ENCODE data around the gene PPP1R8.

The PPP1R8 gene

DNA sequence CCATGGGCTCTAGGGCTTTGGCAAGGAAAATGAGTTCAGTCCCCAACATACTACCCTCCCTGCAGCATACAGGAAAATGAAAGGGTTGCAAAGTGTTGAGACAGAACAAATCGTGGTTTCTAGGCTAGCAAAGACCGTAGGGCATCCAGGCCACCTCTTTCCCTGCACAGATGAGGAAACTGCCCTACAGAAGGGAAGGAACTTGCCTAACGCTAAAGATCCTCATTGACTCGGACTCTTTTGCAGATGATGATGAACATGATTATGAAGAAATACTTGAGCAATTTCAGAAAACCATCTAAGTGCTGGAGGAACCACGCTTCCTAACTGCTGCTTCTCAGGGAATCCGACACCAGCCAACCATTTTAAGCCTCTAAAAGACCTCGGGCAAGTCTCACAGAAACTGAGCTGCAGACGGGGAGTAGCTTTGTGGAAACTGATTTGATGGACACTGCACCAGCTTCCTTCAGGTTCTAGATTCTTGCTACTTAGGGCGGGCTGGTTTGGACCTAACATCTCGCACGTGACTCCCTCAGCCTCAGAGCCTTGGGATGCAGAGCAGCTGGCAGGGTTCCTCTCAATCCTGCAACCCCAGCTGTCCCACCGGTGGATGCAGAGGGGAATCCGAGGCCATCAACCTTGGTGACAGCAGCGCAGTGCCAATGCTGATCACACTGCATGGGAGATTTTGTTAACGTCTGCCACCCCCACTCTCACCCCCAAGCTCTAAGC, 55.2 kb downstream of the PPP1R8 start:
- no peaks in the 10 kb centered on the region for H3K4me1 ChIP-seq (ENCODE audit: insufficient read depth, low read length)

GRCh38 chr1:27886353-27886679, 55.7 kb downstream of the PPP1R8 start:
- Histone ChIP-seq H3K36me3 (ENCODE audit: insufficient read depth, low read length) (peaks cover 8% of the 10 kb centered on the region), H3K9me3 (ENCODE audit: control insufficient read depth, insufficient read depth, low read length) (no peaks in the 10 kb centered on the region), H3K4me1 (ENCODE audit: insufficient read depth, low read length) (no peaks in the 10 kb centered on the region), H3K9ac (ENCODE audit: low read depth, low read length) (no peak overlapping the region)

More for the DNA sequence above, 55.2 kb downstream of the PPP1R8 start:
- Histone ChIP-seq H3K9me3 (ENCODE audit: control insufficient read depth, insufficient read depth, low read length) (no peaks in the 10 kb centered on the region), H3K36me3 (ENCODE audit: insufficient read depth, low read length) (peaks cover 8% of the 10 kb centered on the region), H3K9ac (ENCODE audit: low read depth, low read length) (no peak overlapping the region)

GRCh38 chr1:27886744-27887143, 56.2 kb downstream of the PPP1R8 start:
- H3K36me3 ChIP-seq (ENCODE audit: insufficient read depth, low read length) = peaks cover 13% of the 10 kb centered on the region
- H3K9ac ChIP-seq (ENCODE audit: low read depth, low read length) = no peak overlapping the region
- no peaks in the 10 kb centered on the region for H3K9me3 ChIP-seq (ENCODE audit: control insufficient read depth, insufficient read depth, low read length)
- no peaks in the 10 kb centered on the region for H3K4me1 ChIP-seq (ENCODE audit: insufficient read depth, low read length)

DNA sequence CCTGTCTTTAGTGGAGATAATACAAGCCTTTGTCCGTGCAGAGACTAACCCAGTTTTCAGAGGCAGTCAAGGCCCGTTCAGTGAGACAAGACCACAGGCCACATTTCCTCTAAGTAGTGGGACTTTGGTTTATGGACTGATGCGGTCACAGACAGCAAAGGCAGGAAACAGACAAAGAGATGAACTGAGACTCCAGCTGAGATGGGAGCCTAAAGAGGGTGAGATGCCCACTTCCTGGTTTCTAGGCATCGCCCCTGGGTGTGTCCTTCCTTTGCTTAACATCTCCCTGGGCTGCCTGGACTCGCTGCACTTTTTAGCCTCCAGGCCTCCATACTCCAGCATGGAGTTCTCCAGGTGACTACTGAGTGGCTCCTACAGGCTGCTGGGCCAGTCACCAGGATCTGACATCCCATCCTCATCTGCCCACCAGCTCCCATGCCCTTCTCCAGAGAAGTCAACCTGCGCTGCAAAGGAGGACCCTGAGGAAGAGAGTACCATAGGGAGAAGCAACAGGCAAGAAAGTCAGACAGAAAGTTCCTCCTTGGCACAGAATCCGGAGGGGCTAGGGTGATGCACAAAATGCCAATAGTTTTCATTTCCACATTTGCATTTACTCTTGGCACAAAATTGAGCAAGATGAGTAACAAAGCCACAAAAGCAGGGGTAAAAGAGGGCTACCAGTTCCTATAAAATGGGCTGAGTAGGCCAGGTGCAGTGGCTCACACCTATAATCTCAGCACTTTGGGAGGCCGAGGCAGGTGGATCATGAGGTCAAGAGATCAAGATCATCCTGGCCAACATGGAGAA, 56.8 kb downstream of the PPP1R8 start:
- Histone ChIP-seq H3K36me3 (ENCODE audit: insufficient read depth, low read length) (peaks cover 16% of the 10 kb centered on the region), H3K9me3 (ENCODE audit: control insufficient read depth, insufficient read depth, low read length) (no peaks in the 10 kb centered on the region), H3K9ac (ENCODE audit: low read depth, low read length) (no peak overlapping the region), H3K4me1 (ENCODE audit: insufficient read depth, low read length) (no peaks in the 10 kb centered on the region)

- Histone ChIP-seq H3K4me1 (ENCODE audit: insufficient read depth, low read length) (no peaks in the 10 kb centered on the region), H3K9me3 (ENCODE audit: control insufficient read depth, insufficient read depth, low read length) (no peaks in the 10 kb centered on the region), H3K36me3 (ENCODE audit: insufficient read depth, low read length) (peaks cover 27% of the 10 kb centered on the region), H3K9ac (ENCODE audit: low read depth, low read length) (no peak overlapping the region)
Observed at GRCh38 chr1:27889506-27889905, 58.9 kb downstream of the PPP1R8 start.

DNA sequence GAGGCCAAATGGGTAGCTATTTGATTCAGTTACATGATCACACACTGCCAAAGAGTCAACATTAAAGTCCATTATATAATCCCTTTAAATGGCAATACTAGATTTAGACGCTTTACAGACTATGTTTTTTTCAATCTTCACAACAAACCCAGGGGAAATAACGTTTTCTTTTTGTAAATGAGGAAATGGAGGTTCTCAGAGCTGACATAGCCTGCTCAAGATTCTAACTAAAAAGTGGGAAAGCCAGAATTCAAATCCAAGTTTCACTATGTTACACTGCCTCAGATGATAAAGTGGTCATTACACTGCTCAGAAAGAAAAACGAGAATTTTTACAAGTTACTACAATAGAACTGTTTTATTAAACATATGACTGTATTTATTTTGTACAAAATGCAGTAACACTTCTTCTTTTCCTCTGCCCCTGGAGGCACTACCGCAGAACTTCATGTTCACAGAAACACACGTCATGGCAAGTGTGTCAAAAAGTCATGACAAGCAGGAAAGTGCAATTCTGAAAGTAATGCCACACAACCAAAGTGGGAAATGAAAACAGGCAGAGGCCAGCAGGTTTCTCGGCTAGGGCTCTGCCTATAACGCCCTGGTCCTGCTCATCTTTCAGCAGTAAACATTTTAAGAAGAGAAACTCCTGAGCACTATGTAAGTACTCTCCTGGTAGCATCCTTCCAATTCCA, 60.8 kb downstream of the PPP1R8 start:
- no peaks in the 10 kb centered on the region for H3K4me1 ChIP-seq (ENCODE audit: insufficient read depth, low read length)

DNA sequence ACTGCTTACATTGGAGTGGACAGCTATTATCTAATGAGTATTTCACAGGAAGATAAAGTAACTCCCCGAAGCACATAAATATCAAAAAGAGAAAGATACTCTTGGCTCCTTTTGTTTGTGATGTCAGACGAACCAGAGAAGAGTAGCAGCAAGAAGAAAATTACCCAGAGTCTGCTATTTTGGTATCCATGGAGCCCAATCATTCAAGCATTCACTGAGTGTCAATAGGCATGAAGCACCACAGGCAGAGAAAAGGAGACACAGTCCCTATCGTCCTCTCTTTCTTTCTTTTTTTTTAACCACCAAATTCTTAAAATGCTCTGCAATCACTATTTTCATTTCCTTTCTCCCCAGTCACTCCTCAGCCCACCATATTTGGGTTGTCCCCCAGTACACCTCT, 63.9 kb downstream of the PPP1R8 start:
- no peaks in the 10 kb centered on the region for H3K9me3 ChIP-seq (ENCODE audit: control insufficient read depth, insufficient read depth, low read length)
- H3K4me1 ChIP-seq (ENCODE audit: insufficient read depth, low read length) = no peaks in the 10 kb centered on the region
- peaks cover 43% of the 10 kb centered on the region for H3K36me3 ChIP-seq (ENCODE audit: insufficient read depth, low read length)
- H3K9ac ChIP-seq (ENCODE audit: low read depth, low read length) = no peak overlapping the region

More for the DNA sequence above, 60.8 kb downstream of the PPP1R8 start:
- Histone ChIP-seq H3K9me3 (ENCODE audit: control insufficient read depth, insufficient read depth, low read length) (no peaks in the 10 kb centered on the region), H3K36me3 (ENCODE audit: insufficient read depth, low read length) (peaks cover 37% of the 10 kb centered on the region), H3K9ac (ENCODE audit: low read depth, low read length) (no peak overlapping the region)
